Neural cell (in vitro differentiated cells): Measurements from ENCODE around the gene SMG1. TPM values are rescaled to one million over a fixed set of nuclear protein-coding genes. Genes with fewer than 3 reads are reported as not detected.

Experiments
- H2AFZ ChIP-seq: fragments of 200-600, 300-800 bp; sonication (generic), shearing (Covaris generic); 2 replicates; pipeline ENCODE4 v1.6.0; 2014; ENCODE audit warnings: low read depth, mild to moderate bottlenecking, antibody characterized with exemption, low read length, moderate library complexity
- H3F3A ChIP-seq: fragments of 200-600 bp; shearing (Covaris generic); 2 replicates; pipeline ENCODE4 v1.6.1; 2016; ENCODE audit warnings: mild to moderate bottlenecking, moderate library complexity, mixed read lengths, antibody characterized with exemption, low read length; ENCODE audit not compliant: insufficient read depth, poor library complexity, severe bottlenecking
- H3K27ac ChIP-seq: fragments of 200-600, 300-800 bp; sonication (generic), shearing (Covaris generic); 2 replicates; pipeline ENCODE4 v1.5.1; 2014; ENCODE audit warnings: mild to moderate bottlenecking, low read length, moderate library complexity
- H3K27me3 ChIP-seq: fragments of 300-800, 200-600 bp; sonication (generic), shearing (Covaris generic); 2 replicates; pipeline ENCODE4 v1.6.0; 2014; ENCODE audit warnings: mild to moderate bottlenecking, low read depth, low read length, moderate library complexity; ENCODE audit not compliant: insufficient read depth
- H3K36me3 ChIP-seq: fragments of 300-800, 200-600 bp; sonication (generic), shearing (Covaris generic); 2 replicates; pipeline ENCODE4 v1.5.1; 2014; ENCODE audit warnings: mild to moderate bottlenecking, antibody characterized with exemption, low read length, moderate library complexity; ENCODE audit not compliant: insufficient read depth
- H3K4me2 ChIP-seq: fragments of 300-800, 200-600 bp; sonication (generic), shearing (Covaris generic); 2 replicates; pipeline ENCODE4 v1.6.0; 2014; ENCODE audit warnings: mild to moderate bottlenecking, low read length
- H3K4me3 ChIP-seq: fragments of 300-800, 200-600 bp; sonication (generic), shearing (Covaris generic); 2 replicates; pipeline ENCODE4 v1.5.1; 2014; ENCODE audit warnings: mild to moderate bottlenecking, low read length, moderate library complexity
- H3K79me2 ChIP-seq: fragments of 200-600 bp; shearing (Covaris generic); replicated peaks from 2 replicates; pipeline ENCODE4 v1.6.0; 2014; ENCODE audit warnings: mild to moderate bottlenecking, low read length, moderate library complexity; ENCODE audit not compliant: insufficient read depth
- H3K9ac ChIP-seq: fragments of 300-800, 200-600 bp; sonication (generic), shearing (Covaris generic); 2 replicates; pipeline ENCODE4 v1.6.1; 2016; ENCODE audit warnings: mild to moderate bottlenecking, low read length, mixed read lengths
- H3K9me2 ChIP-seq: fragments of 200-600 bp; shearing (Covaris generic); 2 replicates; pipeline ENCODE4 v1.6.1; 2016; ENCODE audit warnings: mild to moderate bottlenecking, low read length, mixed read lengths; ENCODE audit not compliant: insufficient read depth
- H3K9me3 ChIP-seq: fragments of 200-600, 300-800 bp; sonication (generic), shearing (Covaris generic); 2 replicates; pipeline ENCODE4 v1.6.1; 2016; ENCODE audit warnings: mild to moderate bottlenecking, mixed run types, low read length, moderate library complexity, mixed read lengths
- H4K20me1 ChIP-seq: fragments of 200-600 bp; shearing (Covaris generic); 2 replicates; pipeline ENCODE4 v1.6.1; 2016; ENCODE audit warnings: mild to moderate bottlenecking, mixed run types; ENCODE audit not compliant: insufficient read depth
- EP300 ChIP-seq: fragments of 450-650 bp; conservative IDR thresholded peaks from 2 replicates; pipeline ENCODE4 v1.6.1; 2014; ENCODE audit warnings: antibody characterized with exemption, mild to moderate bottlenecking, moderate library complexity; ENCODE audit not compliant: poor library complexity, severe bottlenecking
- EZH2 ChIP-seq: fragments of 200-600, 300-800 bp; shearing (Covaris generic), sonication (generic); IDR thresholded peaks from 2 replicates; pipeline ENCODE4 v1.6.1; 2014; ENCODE audit warnings: antibody characterized with exemption, low read length, borderline replicate concordance, mild to moderate bottlenecking; ENCODE audit not compliant: insufficient read depth, poor library complexity, severe bottlenecking
- MXI1 ChIP-seq: fragments of 450-650 bp; conservative IDR thresholded peaks from 2 replicates; pipeline ENCODE4 v1.6.1; 2014; ENCODE audit warnings: antibody characterized with exemption, mild to moderate bottlenecking; ENCODE audit not compliant: poor library complexity, severe bottlenecking
- POLR2AphosphoS5 ChIP-seq: IDR thresholded peaks from 2 replicates; pipeline ENCODE4 v1.6.1; 2012
- RAD21 ChIP-seq: fragments of 450-650 bp; conservative IDR thresholded peaks from 2 replicates; pipeline ENCODE4 v1.6.1; 2014; ENCODE audit warnings: antibody characterized with exemption, mild to moderate bottlenecking, moderate library complexity
- SMC3 ChIP-seq: fragments of 450-650 bp; conservative IDR thresholded peaks from 2 replicates; pipeline ENCODE4 v1.6.1; 2014; ENCODE audit warnings: antibody characterized with exemption, mild to moderate bottlenecking, moderate library complexity; ENCODE audit not compliant: poor library complexity
- TAF1 ChIP-seq: IDR thresholded peaks from 2 replicates; pipeline ENCODE4 v1.6.1; 2012; ENCODE audit warnings: low read depth
- polyA plus RNA-seq: library from polyadenylated mRNA; depleted of rRNA; stranded (reverse); fragments of >200 nt; gene quantifications from 2 replicates; pipeline ENCODE4 v1.2.3, GENCODE V29; 2014
- TF ChIP-seq, protein P1 (sequence below): fragments of 450-650 bp; IDR thresholded peaks from 2 replicates; pipeline ENCODE4 v1.5.1; 2014; ENCODE audit warnings: antibody characterized with exemption, mild to moderate bottlenecking, moderate library complexity; ENCODE audit not compliant: poor library complexity, severe bottlenecking
- TF ChIP-seq, protein P2 (sequence below): IDR thresholded peaks from 2 replicates; pipeline ENCODE4 v1.6.1; 2012; ENCODE audit warnings: borderline replicate concordance

SMG1 gene
- polyA plus RNA-seq, 1 donor from 2014 or later: 26.3 TPM

DNA sequence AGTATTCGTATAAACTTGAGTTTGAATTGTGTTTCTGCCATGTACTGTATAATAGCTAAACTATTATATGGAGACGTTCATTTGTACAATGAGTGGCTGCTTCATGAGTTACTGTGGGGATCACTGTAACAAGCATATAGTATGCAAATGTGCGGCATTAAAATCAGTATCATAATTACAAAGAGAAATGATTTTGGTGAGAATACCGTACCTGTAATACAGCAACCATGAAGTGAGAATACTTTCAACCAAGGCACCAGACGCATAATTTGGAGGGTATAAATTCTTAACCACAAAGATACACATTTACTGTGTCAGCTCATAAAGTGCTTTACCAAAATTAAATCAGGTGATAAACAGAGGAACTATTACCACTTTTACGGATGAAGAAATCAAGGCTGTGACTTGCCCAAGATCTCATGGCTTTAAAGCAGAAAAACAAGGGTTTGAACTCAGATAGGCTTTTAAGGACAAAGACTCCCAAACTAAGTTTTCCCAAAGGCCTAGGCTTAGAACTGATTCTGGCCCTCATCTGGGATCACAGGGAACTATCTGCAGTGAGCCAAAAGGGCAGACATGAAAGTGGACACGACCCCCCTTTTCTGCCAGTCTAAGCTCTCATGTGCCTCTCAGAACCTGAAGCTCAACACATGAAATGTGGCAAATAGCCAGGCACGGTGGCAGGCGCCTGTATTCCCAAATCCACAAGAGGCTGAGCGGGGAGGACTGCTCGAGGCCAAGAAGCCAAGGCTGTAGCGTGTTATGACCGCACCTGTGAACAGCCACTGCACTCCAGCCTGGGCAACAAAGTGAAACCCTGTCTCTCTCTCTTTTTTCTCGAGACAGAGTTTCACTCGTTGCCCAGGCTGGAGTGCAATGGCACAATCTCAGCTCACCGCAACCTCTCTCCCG lies 142.5 kb downstream of the SMG1 start:
- Histone ChIP-seq H3K9ac (no peak overlapping the region), H4K20me1 (peaks cover 19% of the 10 kb centered on the region), H2AFZ (no peak overlapping the region), H3F3A (no peaks in the 10 kb centered on the region), H3K27ac (no peak overlapping the region), H3K4me3 (no peak overlapping the region), H3K27me3 (no peaks in the 10 kb centered on the region), H3K36me3 (peaks cover 4% of the 10 kb centered on the region), H3K9me3 (no peaks in the 10 kb centered on the region), H3K79me2 (peaks cover 33% of the 10 kb centered on the region), H3K4me2 (no peak overlapping the region), H3K9me2 (no peaks in the 10 kb centered on the region)
- no peak for TF ChIP-seq EZH2
- TF ChIP-seq, protein P1, sequence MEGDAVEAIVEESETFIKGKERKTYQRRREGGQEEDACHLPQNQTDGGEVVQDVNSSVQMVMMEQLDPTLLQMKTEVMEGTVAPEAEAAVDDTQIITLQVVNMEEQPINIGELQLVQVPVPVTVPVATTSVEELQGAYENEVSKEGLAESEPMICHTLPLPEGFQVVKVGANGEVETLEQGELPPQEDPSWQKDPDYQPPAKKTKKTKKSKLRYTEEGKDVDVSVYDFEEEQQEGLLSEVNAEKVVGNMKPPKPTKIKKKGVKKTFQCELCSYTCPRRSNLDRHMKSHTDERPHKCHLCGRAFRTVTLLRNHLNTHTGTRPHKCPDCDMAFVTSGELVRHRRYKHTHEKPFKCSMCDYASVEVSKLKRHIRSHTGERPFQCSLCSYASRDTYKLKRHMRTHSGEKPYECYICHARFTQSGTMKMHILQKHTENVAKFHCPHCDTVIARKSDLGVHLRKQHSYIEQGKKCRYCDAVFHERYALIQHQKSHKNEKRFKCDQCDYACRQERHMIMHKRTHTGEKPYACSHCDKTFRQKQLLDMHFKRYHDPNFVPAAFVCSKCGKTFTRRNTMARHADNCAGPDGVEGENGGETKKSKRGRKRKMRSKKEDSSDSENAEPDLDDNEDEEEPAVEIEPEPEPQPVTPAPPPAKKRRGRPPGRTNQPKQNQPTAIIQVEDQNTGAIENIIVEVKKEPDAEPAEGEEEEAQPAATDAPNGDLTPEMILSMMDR: no peak
- no peak for TF ChIP-seq SMC3
- TF ChIP-seq EP300: no peak
- no peak for TF ChIP-seq TAF1
- TF ChIP-seq POLR2AphosphoS5: no peak
- TF ChIP-seq, protein P2, sequence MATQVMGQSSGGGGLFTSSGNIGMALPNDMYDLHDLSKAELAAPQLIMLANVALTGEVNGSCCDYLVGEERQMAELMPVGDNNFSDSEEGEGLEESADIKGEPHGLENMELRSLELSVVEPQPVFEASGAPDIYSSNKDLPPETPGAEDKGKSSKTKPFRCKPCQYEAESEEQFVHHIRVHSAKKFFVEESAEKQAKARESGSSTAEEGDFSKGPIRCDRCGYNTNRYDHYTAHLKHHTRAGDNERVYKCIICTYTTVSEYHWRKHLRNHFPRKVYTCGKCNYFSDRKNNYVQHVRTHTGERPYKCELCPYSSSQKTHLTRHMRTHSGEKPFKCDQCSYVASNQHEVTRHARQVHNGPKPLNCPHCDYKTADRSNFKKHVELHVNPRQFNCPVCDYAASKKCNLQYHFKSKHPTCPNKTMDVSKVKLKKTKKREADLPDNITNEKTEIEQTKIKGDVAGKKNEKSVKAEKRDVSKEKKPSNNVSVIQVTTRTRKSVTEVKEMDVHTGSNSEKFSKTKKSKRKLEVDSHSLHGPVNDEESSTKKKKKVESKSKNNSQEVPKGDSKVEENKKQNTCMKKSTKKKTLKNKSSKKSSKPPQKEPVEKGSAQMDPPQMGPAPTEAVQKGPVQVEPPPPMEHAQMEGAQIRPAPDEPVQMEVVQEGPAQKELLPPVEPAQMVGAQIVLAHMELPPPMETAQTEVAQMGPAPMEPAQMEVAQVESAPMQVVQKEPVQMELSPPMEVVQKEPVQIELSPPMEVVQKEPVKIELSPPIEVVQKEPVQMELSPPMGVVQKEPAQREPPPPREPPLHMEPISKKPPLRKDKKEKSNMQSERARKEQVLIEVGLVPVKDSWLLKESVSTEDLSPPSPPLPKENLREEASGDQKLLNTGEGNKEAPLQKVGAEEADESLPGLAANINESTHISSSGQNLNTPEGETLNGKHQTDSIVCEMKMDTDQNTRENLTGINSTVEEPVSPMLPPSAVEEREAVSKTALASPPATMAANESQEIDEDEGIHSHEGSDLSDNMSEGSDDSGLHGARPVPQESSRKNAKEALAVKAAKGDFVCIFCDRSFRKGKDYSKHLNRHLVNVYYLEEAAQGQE: no peak
- no peak for TF ChIP-seq MXI1
- no peak for TF ChIP-seq RAD21

DNA sequence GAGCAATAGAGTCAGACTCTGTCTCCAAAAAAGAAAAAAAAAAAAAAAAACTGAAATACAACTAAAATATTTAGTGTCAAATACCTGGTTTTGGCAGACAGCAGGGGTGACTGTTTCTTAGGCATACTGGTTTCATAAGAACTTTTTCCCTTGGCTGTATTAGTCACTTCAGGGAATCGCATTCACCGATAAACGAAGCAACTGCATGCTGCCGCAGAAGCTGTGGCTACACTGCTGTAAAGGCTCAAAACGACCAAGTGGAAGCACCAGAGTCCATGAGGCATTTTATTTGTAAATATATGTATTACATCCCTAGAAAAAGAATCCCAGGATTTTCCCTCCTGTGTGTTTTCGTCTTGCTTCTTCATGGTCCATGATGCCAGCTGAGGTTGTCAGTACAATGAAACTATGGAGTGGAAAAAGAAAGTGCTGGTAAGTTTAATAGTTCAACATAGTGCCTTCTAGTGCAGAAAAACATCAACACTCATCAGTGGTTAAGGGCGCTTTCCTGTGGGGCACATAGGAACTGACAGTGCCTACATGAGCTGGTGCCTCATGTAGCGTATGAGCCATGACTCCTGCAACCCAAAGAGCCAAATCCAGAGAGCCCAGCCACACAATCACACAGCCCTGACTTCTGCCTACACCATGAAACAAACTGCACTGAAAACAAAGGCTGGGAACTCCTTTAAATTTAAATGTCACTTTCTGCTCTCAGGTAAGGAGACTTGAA lies 143.3 kb downstream of the SMG1 start:
- Histone ChIP-seq H3K4me3 (no peak overlapping the region), H3K9me3 (no peaks in the 10 kb centered on the region), H3K36me3 (peaks cover 4% of the 10 kb centered on the region), H3K27me3 (no peaks in the 10 kb centered on the region), H3K9me2 (no peaks in the 10 kb centered on the region), H3K27ac (no peak overlapping the region), H3K79me2 (peaks cover 25% of the 10 kb centered on the region), H4K20me1 (peaks cover 19% of the 10 kb centered on the region), H2AFZ (no peak overlapping the region), H3K4me2 (no peak overlapping the region), H3F3A (no peaks in the 10 kb centered on the region), H3K9ac (no peak overlapping the region)
- TF ChIP-seq, protein P2: no peak
- TF ChIP-seq MXI1: no peak
- no peak for TF ChIP-seq EZH2
- no peak for TF ChIP-seq EP300
- TF ChIP-seq POLR2AphosphoS5: no peak
- TF ChIP-seq, protein P1: no peak
- no peak for TF ChIP-seq RAD21
- no peak for TF ChIP-seq SMC3
- no peak for TF ChIP-seq TAF1
